GM18870 (cell line): ENCODE measurements around the gene TRPM3.

Experiments
- ATAC-seq: cut with Tn5 transposase; IDR thresholded peaks from one replicate; pipeline ENCODE4 v1.9.1; 2021; ENCODE audit warnings: moderate library complexity; ENCODE audit not compliant: unreplicated experiment

TRPM3 gene

DNA sequence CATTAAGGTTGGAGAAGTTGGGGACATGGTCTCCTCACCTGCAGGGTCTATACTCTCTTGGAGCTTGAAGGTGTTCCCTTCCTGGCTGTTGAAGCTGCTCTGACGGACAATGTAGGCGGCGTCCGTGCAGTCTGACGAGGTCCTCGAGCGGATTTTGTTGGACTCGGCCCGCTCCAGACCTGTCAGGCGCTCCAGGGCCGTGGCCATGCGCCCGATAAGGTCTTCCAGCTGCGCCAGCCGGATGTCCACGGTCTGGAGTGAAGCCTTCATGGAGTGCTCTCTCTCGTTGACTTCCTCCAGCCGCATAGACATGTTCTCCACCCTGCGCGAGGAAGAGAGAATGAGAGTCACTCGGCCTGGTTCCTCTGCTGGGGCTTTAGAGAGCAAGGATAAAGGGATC, 584.3 kb downstream of the TRPM3 start:
- no peak for ATAC-seq

DNA sequence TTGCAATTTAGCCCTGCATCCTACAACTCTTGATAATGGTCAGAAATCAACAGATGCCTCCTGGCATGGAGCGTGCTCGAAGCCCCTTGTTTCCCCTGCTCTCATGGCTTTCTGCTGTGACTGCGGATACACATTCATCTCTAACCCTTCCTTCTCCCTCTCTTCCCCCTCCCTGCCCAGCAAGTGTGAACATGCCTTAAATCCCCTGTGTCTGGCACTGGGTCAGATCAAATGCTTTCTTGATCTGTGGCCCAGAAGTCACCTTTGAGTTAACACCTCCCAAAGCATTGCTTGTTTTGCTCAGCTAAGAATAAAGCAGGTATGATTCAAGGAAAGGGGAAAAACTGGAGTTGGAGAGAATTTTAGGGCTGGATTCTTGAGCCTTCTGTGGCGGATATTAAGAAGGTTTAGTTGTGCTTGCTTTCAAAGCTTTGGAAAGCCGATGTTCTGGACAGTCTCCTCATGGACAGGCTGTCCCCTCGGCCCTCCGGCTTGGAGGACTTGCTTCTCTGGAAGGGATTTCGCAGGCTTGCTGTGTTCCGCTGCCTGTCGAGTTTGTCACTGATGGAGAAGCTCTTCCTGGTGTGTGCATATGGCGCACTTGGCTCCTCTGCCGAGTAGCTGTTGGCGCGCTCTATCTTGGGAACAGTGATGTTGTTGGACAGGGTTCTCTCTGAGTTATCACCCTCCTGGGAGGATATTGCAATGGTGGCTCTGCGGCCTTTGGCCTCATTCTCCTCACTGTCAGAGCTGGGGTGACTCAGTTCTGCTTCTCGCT, 585.7 kb downstream of the TRPM3 start:
- ATAC-seq, result no peak

DNA sequence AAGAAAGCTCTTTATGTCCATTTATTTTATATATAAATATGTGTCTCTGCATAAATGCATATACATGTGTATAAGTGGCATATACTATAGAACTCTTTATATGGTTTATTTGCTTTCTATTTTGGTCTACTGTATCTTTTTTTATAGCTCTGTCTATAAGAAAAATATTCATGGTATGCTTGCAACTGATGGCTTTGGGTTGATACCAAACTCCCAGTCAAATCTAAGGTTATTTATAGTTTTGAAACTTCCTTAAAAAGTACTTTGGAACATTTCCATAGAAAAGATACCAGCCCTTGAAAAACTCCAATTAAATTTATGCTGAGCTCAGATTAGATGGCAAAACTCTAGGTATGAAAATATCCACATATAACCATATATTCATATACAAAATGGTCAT, 587.0 kb downstream of the TRPM3 start:
- ATAC-seq, result no peak

DNA sequence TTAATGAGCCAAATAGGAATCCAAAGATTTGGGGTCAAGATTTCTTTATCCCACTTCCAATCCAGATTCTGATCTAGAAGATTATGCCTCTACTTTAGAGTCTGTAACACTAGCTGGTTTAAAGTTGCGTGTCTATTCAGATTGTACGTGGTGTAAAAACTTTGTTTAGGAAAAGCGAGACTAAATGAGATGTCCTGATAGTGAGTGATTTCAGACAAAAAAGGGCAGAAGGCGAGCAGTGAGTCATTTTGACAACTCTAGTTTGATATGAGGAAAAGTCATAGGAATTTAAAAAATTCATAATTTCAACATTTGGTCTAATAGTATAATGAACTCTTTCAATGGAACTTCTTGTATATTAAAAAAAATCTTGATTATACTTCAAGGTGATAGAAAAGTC, 587.4 kb downstream of the TRPM3 start:
- ATAC-seq, result no peak

DNA sequence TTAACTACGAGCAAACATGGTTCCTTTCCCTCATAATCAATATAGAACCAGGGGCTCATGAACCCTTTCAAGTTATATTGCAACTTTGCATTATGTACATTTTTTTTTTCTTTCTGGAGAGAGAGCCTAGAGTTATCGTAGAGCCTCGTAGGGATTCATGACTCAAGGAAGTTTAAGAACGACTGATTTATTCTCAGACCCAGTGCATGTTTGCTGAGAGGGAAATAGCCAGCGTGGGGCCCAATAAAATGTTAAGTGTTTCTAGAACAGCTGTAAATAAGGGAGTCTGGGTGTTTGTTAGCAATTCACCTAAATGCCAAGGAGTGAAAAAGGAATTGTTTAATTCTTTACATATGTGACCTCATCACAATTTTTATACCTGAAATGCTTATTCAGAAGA, 587.9 kb downstream of the TRPM3 start:
- no peak for ATAC-seq

DNA sequence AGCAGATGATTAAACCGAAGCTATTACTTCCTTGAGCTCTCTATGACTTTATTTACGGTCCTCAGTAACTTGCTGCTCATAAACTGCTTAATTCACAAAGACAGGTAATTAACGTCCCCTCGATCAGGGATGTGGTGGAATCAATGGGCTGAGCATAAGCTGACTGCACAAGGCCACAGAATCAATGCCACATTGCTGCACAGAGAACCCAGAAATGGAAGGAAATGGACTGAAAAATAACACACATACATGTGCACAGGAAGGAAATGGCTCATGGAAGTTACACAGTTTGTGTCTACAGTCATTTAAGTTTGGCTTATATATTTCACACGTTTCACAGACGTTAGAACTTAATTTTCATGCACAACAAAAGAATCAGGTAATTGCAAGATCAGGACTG, 588.7 kb downstream of the TRPM3 start:
- ATAC-seq, result no peak

DNA sequence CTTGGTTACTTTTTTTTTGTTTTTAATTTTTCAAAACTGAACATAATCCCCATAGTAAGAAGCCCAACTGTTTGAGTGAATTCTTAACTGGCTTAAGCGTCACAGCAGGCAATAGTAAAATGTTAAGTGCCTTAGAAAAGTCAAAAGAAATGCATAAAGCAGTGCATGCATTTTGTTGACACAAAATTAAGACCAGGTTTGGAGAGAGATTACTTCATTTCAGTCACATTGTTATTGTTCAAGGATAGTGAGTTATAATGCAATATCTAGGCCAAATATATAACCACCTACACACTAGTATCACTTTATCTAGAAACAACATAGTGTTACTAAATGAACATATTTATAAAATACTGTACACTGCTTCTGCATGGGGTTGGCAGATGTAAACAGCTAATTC, 590.1 kb downstream of the TRPM3 start:
- ATAC-seq, result no peak

DNA sequence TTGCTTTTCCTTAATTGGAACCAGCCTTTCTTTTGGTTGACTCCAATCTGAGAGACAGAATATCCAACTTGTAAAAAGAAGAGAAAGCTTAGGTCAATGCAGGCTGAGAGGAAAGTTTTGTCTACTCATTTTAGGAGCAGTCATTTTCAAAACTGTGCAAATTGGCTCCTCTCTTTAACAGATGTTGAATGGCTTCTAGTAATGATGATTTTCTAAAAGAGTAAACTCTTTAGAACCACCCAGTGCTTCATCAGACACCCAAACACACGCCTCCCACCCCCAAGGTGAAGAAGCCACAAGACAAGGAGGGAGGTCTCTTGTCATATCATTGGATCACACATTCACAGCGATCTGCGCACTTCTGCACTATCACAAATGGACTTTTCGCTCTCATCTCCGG, 590.7 kb downstream of the TRPM3 start:
- no peak for ATAC-seq

DNA sequence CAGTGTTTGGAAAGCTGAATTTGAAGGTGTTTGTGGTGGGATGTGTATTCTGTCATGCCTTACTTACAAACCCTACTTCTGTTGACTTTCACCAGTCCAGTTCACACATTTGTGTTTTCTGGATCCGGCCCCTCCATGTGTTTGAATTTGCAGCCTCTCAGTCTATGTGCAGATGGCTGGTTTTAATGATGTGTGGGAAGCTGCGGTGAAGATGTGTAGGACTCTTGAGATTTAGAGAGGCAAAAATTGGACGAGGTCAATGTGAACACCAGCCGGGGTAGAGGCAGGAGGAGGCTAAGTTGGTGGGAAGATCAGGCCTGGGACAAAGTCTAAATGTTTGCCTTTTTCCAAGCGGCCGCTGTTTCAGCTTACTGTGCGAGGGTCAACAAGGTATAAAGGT, 591.6 kb downstream of the TRPM3 start:
- no peak for ATAC-seq

DNA sequence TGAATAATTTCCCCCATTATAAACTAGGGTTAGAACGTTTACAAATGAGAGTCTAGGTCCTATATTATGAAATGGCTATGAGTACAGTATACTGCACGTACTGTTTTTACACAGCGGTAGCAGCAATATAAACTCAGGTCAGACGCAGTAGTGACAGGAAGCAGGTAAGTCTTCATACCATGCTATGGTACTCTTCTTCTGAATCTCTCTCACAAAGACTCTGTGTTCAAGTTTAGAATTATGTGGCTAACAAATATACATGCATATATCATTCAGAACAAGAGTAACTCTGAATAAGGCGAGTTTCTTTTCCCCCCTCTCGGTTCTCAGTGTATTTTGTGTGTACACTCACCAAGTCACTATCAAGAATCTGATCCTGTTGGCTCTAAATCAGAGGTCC, 592.0 kb downstream of the TRPM3 start:
- ATAC-seq, result no peak

DNA sequence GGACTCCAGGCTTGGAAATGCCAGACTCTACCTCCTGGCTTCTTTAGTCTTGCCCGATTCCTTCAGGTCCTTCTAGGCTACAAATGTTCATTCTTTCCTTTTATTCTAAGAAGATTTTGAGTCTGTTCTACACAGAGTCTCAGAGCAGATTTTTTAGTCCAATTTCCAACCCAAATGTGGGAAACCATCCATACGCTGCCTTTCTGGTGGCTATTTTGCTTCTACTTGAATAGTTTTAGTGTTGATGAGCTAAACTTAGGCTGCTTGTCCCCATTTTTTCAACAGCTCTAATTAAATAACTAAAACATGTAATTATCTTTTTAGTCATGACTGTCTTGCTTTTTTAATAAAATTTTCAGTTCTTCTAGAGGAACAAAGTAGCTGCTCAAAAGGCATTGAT, 594.5 kb downstream of the TRPM3 start:
- no peak for ATAC-seq

DNA sequence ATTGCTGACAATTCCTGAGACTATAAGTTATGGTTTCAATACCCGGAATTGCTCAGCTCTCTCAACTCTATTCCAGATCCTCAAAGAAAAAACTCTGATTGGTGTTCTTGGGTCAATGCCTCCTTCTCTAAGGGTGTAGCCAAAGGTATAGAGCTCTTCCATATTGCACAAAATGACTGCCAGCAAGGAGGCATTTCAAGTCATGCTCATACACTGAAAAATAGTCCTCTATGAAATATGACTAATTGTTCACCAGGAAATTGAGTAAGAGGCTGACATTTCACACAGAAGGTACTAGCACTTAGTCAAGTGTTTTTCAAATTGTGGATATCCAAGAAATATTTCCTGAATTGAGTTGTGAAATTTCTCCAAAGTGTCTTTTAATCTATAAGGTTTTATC, 595.9 kb downstream of the TRPM3 start:
- ATAC-seq, result no peak

DNA sequence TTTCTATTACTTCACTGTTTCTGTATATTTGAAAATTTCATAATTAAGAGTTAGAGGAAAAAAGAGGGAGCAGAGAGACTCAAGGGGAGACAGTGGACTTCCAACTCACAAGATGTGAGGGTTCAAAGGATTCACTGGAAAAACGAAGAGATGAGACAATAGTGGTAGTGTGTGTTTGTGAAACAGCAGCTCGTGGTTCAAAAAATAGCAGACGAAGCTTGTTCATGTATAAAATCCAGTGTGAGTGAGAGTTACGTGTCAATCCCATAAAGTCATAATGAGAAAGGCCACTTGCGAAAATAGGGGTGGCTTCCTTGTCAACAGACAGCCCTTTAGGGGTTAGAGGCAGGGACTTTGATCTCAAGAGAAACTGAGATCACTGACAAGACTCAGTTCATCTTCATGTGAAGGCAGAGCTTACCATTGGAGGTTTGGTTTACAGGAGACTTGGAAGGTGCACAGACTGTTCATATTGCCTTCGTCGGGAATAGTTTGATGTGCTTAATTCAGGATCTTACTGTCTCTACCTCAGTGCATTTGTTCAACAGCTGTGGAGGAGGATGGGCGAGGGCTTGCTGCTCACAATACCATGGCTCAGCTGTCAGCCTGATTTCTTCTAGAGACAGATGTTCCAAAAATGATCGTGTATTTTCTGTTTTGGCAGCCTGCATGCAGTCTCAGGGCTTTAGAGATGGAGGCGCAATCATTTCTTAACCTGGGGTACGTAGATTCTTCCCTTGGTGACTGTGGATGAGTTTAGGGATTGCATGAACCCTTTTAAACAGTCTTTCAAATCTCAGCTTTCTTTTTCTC, 601.3 kb downstream of the TRPM3 start:
- ATAC-seq, result peak; percentile 83

DNA sequence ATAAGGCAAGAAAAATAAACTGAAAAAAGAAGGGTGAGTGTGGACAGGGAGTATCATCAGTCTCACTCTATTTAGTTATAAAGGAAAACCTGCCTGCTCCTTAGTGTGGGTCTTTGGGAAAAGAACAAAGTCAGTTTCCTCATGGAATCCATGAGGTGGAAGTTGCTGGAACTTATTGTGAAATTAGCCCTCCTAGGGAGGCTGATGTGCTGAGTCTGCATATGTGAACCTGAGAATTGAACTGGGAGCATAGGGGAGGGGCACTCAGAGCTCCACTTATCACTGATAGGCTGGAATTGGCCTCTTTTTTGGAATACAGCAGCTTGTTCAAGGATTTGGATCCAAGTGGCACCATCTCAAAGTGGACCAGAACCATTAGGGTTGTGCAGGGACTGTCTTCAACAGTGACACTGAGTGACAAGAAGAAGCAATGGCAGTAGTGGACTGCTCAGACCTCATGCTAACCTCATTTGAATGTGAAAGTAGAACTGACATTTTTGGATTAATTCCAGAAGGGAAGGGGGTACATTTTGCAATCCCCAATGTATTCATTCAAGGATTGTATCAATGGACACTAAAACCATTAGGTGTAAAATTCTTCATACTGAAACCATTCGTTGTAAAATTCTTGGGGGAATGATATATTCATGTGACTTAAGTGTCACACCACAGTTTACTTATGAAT, 603.4 kb downstream of the TRPM3 start:
- no peak for ATAC-seq

DNA sequence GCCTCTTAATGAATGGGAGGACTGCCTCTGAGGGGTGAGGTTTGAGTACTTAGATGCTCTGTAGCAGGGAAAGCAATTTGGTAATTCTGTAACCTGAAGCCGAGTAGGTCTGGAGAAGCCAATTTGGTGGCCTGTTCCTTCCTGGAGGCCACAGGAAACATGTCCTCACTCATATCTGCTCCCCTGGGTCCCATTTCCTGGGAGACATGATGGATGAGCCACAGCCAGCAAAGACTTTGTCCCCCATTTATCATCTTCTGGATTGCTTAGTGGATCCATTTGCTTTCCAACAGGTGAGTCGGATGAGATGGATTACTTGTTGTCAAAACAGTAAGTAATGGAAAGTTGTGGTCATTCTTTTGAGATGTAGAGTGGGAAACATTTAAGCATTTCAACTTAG, 607.1 kb downstream of the TRPM3 start:
- no peak for ATAC-seq

DNA sequence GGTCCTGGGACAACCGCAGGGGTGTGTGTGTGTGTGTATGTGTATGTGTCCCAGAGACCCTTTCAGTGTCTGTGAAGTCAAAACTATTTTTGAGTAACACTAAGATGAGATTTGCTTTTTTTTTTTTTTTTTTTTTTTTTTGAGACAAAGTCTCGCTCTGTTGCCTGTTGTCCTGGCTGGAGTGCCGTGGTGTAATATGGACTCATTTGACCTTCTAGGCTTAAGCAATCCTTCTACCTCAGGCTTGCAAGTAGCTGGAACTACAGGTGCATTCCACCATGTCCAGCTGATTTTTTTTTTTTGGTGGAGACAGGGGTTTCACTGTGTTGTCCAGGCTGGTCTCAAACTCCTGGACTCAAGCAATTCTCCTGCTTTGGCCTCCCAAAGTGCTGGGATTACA, 609.6 kb downstream of the TRPM3 start:
- no peak for ATAC-seq

DNA sequence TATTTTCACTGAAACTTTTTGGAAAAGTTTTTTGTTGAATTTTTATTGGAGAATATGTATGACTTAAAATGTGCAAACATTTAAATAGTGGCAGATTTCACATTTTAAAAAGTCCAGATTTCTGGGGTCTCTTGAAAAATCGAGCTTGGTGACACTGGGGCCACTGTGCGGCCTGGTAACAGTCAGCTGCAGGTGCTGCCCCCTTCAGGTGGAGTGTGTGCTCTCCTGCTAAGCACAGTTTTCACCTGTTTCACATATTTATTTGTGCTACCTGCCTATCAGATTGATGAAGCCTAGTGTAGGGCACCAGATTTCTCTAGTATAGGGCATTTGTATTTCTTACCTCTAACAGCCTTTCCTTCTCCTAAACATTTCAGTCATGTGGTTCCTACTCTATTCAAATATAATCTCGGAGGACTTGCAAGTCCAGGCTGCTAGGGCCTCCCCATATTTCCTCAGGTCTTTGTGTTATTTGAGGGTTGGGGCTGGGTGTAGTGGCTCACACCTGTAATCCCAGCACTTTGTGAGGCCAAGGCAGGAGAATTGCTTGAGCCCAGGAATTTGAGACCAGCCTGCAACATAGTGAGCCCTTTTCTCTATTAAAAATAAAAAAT, 611.2 kb downstream of the TRPM3 start:
- no peak for ATAC-seq

DNA sequence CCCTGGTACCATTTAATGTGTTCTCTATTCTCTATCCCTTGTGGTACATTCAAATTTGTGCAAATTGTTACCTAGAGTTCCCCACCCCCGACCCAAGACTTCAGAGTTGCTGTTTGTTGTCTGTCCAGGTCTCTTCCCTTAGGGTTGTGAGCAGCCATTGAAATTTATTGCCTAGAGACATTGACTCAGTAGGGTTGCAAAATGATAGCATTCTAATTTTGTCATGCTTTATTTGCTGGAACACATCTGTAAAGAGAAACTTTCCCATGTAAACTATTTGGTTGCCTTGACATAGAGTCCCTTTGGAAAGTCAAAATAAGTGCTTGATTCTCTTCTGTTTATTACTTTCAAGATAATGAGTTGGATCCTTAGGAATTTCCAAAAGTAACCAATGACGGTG, 615.3 kb downstream of the TRPM3 start:
- no peak for ATAC-seq

DNA sequence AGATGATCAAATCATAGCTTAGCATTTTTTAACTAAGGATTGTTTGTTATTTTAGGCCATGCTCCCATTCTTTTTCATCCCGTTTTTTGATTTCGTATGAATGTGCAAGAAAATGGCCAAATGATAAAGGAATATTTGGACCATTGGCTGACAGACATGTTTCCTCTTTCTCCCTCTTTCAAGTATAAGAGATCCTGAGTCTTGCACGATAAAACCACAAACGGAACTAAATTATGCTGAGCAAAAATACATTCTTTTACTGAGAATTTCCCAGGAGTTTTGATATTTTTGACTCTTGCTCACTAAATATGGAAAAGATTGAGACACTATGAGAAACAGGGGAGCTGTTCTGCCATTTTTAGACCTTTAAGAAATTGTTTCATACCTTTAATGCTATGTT, 616.6 kb downstream of the TRPM3 start:
- ATAC-seq, result no peak

DNA sequence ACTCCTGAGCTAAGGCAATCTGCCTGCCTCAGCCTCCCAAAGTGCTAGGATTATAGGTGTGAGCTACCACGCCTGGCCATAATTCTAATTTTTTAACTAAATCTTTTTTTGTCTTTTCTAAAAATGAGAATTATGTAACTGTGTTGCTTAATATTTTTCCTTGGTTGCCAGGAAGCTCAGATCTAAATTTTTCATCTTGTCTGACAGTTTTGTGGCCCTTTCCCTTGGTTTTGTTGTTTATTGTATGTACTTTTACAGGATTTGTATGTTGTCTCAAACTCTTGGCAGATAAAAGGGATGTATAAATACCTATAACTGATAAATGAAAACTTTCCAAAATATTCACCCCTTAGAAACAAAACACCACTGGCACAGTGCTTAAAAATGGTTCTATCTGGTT, 618.7 kb downstream of the TRPM3 start:
- no peak for ATAC-seq

DNA sequence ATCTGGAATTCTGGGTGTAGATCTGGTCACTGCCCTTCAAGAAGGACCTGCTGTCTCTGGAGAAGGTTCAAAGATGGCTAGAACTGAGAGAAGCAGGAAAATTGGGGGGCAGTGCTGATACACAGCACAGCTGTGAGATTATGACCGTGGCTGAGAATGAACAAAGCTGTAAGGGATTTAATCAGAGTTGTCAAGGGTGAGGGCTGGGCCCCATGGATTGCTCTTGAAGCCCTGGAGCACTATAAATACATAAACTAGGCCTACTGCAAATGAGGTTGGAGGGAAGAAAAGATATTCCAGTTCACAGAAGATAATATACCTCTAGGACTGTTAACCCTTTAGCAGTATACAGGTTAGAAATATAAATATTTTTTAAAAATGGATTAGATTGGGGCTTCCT, 620.6 kb downstream of the TRPM3 start:
- no peak for ATAC-seq

DNA sequence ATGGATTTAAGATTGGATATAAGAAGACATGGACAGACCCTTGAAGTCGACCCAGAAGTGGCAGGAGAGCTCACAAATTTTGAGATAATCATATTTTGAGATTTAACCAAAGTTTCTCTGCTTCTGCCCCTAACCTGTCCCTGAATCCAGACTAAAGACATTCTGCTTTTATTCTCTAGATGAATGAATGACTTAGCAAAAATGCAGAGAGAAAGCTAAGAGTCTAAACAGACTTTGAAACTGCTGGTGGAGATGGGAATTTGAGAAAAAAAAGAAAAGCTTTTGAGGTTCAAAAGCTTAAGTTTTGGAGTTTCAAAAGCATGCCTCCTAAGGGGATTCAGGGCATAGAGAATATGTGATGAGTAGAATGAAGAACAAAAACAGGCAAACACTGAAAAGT, 621.8 kb downstream of the TRPM3 start:
- ATAC-seq, result no peak
